Tongue (tissue), 2 donors: ENCODE measurements around the gene YPEL2. TPM values are rescaled to one million over a fixed set of nuclear protein-coding genes. Genes with fewer than 3 reads are reported as not detected.
"Not testable (repeated sequence)": the region's sequence is repeated elsewhere in the genome, so short reads cannot be mapped to it uniquely, and the experiment has no call there.

ENCODE experiments used
- DNase-seq: peaks from one replicate; pipeline ENCODE4 v3.0.0-alpha.2; 2015
- total RNA-seq: library from RNA; depleted of rRNA; stranded (reverse); fragments of >200 nt; gene quantifications from one replicate; pipeline ENCODE4 v1.2.3, GENCODE V29; 2014

Gene YPEL2, protein sequence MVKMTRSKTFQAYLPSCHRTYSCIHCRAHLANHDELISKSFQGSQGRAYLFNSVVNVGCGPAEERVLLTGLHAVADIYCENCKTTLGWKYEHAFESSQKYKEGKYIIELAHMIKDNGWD
- 39.3 TPM for total RNA-seq

DNA sequence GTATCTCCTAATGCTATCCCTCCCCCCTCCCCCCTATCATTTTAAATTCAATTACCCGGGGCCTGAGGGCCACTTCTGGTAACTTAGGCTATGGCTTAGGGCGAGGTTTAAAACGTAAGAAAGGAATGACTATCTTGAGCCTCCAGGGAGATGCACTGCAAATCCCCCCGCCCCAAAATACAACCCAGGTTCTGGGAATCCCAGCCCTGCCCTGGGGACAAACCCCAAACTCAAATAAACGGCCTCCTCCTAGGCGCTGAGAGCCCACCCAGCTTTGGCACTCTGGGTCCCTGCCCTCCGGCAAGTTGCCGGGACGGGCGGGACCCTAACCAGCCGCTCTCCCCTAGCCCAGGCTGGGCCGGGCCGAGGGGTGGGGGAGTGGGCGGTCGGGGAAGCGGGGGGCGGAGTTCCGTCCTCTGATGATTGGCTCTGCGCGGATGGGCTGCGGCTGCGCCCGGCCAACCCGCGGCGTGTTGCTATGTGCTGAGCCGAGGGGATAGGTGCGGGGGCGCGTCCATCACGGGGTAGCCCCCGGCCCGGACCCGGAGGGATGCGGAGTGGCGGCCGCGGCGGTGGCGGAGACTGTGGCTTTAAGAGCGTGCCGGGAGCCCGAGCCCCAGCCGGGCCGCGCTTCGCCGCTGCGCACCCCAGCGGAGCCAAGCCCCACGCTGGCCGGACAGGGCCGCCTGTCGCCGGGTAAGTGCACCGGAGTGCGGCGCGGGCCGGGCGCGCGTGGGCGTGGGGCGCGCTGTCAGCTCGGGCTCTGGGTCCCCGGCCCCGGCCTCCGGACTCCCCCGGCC lies at the start of gene YPEL2:
YPEL2 (plus strand) TSS at position 527 of the 800 bp plus-strand sequence. CDS start 21,755 bp downstream, outside the sequence.
- peak; percentile 98 for DNase-seq

DNA sequence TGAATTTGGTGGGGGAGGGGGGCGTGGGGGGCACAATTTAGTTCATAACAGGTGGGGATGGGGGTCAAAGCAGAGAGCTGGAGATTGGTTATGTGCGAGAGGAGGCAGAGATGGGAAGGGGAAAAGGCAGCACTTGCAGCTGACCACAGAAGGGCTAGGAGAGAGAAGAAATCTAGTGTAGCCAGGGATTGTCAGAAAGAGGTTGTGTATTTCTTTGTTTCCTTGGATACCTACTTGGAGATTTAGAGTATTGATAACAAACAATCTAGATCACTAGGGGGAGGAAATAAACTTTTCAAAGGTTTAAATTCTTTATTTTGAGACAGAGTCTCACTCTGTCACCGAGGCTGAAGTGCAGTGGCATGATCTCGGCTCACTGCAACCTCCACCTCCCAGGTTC lies 47.1 kb upstream of the YPEL2 start:
- peak; percentile 7 for DNase-seq

DNA sequence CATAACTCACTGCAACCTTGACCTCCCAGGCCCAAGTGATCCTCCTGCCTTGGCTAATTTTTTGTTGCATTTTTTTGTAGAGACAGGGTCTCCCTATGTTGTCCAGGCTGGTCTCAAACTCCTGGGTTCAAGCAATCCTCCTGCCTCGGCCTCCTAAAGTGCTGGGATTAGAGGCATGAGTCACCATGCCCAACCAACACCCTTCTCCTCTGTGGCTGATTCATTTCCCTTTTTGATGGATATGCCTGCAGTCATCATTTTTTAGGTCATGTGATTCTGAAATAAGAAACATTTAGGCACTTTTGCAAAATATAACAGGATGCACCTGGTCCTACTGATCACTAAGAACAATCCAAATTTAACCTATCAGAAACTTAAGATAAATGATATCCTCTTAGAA lies 44.0 kb upstream of the YPEL2 start:
- DNase-seq: no peak

DNA sequence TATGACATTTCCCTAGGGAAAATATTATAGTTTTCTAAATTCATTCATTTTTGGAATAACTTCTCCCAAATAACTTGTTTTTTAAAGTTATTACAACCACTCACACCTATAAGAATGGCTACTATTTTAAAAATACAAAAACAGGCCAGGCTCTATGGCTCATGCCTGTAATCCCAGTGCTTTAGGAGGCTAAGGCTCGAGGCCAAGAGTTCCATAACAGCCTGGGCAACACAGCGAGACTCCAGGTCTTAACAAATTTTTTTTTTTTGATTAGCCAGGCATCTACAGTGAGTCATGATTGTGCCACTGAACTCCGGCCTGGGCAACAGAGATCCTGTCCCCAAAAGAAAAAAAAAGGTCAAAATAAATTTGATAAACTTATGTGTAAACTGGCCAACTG lies 43.6 kb upstream of the YPEL2 start:
- no peak for DNase-seq

DNA sequence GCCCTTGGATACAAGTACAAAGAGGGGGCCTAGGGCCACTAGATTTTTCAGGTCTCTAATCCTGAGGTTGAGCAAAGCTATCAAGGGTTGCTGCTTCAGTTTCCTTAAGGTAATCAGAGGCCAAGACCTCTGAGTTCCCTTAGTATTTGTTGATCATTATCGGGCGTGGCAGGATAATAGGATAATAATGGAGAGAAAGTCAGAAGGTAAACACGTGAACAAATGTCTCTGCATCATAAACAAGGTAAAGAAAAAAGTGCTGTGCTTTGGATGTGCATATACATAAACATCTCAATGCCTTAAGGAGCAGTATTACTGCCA lies 41.5 kb upstream of the YPEL2 start:
- no peak for DNase-seq

DNA sequence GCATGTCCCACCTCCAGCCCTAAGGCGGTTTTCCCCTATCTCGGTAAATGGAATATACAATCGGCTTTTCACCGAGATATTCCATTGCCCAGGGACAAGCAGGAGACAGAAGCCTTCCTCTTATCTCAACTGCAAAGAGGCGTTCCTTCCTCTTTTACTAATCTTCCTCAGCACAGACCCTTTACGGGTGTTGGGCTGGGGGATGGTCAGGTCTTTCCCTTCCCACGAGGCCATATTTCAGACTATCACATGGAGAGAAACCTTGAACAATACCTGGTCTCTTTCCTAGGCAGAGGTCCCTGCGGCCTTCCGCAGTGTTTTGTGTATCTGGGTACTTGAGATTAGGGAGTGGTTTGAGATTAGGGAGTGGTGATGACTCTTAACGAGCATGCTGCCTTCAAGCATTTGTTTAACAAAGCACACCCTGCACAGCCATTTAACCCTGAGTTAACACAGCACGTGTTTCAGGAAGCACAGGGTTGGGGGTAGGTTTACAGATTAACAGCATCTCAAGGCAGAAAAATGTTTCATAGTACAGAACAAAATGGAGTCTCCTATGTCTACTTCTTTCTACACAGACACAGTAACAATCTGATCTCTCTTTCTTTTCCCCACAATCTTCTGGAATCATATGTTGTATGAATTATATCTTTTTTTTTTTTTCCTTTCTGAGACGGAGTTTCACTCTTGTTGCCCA lies 41.0 kb upstream of the YPEL2 start:
- not testable (repeated sequence) for DNase-seq

DNA sequence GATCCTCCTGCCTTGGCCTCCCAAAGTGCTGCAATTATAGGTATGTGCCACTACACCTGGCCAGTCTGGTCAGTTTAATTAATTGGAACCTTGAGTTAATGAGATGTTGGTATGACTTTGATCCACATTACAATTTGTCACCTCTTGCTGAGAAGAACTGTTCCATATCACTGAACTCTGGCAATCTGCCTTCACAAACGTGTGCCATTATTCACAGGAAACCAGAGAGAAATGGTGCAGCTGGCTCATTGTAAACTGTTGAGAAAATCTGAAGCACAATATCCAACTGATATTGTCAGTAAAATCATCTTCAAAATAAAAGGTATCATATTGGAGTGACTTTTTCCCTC lies 39.3 kb upstream of the YPEL2 start:
- DNase-seq: no peak

DNA sequence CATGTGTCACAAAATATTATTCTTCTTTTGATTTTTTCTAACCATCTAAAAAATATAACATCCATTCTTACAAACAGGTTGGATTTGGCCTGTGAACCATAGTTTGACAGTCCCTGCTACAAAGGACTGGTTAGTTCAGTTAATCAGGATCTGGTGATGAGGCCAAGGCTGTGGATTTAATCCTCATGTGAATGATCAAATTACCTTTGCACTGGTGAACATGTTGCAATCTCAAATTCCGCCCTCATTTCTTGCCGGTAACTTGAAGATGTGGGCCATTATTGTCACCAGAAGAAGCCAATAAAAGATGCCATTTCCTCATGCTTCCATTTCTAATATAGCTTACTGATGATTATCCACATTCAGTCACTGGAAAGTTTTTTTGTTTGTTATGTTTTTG lies 35.3 kb upstream of the YPEL2 start:
- DNase-seq: no peak

DNA sequence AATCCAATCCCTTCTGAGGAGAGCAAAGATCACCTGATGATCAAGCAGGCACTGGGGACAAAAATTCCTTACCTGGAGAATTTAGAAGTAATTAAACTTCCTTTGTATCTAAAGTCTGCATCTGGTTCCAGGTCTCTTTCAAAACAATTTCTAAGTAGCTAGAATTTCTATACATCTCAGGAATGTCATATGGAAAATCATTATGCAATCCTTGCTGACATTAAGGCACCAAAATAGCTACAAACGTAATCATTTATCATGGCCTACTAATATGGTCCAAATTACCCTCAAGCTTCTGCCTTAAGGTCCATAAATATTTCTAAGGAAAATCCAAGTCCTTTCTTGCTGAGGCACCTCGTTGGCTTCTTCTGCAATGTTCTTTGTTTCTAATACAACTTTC lies 32.9 kb upstream of the YPEL2 start:
- no peak for DNase-seq

DNA sequence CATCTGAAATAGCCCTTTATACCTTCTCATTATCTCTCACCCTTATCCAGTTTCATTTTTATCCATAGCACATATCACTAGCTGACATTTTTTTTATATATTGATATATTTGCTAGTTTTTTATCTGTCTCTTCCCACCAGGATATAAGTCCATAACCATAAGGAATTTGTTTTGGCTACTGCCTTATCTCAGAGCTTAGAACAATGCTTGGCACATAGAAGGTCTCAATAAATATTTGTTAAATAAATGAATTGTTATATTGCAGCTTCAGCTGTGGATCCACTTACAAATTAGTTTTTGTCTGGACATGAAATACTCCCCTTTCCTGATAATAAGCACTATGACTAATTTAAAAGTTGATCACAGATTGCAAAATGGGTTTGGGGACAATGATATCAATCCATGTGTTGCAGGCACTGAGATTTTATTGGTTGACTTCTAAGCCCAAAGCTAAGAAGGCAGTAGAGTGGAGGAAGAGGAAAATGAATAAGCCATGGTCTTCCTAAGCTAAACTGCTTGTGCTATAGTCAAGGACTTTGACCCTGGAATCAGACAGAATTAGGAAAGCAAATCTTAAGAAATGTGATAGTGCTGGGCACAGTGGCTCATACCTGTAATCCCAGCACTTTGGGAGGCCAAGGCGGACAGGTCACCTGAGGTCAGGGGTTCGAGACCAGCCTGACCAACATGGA lies 31.9 kb upstream of the YPEL2 start:
- no peak for DNase-seq

DNA sequence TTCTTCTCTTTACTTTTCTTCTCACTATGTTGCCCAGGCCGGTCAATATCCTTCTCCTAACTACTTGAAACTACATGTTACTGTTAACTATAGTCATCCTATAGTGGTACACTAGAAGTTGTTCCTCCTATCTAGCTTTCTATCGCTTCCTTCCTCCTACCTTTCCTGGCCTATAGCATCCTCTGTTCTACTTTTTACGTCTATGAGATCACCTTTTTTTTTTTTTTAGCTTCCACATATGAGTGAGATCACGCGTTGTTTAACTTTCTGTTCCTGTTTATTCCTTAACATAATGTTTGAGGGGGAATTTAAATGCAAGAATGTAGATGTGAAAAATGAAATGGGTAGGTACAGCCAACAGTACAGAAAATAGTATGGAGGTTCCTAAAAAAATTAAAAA lies 30.5 kb upstream of the YPEL2 start:
- no peak for DNase-seq

DNA sequence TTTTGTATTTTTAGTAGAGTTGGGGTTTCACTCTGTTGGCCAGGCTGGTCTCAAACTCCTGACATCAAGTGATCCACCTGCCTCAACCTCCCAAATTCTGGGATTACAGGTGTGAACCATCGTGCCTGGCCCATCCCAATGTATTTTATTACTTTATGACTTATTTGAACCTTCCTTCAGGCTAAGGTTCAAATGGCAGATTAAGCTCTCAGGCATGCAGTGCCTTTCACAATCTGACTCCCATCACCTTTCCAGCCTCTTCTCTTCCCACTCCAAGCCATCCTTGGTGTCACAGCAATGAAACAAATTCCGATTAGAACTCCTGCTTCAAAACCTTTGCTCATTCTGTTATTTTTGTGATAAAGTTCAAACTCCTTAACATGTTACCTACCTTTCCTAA lies 26.6 kb upstream of the YPEL2 start:
- no peak for DNase-seq

DNA sequence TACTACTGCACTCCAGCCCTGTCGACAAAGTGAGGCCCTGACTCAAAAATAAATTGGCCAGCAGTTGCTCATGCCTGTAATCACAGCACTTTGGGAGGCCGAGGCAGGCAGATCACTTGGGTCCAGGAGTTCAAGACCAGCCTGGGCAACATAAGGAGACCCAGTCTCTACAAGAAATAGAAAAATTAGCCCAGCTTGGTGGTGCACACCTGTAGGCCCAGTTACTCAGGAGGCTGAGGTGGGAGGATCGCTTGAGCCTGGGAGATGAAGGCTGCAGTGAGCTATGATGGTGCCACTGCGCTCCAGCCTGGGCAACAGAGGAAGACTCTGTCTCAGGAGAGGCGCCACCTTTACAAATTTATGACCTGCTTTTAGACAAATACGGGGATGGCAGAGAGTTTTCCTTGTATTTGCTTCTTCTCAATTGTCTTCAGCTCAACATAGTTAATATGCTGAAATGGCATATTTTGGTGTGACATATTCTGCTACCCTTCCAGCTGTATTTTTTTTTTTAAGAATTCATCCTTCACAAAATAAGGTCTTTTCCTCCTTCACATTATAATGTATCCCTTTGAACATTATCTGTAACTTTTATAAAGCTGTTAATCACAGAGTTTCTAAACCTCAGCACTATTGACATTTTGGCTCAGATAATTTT lies 21.1 kb upstream of the YPEL2 start:
- DNase-seq: no peak

DNA sequence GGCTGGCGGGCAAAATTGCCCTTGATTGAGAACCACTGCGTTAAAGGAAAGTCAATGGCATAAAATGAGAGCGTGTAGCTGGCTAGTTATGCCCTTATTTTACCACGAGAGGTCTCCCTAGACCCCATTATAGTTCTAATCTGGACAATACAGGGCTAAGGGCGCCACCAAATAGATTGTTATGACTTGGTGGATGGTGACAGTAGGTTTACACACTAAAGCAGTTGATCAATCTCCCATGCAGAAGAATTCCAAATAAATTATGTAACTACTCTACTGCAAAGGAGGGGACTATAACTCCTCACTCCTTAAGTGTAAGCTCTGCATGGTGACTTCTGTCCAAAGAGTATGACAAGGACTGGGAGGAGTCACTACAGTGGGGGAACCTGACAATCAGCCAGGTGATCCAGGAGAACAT lies 20.4 kb upstream of the YPEL2 start:
- peak; percentile 81 for DNase-seq

DNA sequence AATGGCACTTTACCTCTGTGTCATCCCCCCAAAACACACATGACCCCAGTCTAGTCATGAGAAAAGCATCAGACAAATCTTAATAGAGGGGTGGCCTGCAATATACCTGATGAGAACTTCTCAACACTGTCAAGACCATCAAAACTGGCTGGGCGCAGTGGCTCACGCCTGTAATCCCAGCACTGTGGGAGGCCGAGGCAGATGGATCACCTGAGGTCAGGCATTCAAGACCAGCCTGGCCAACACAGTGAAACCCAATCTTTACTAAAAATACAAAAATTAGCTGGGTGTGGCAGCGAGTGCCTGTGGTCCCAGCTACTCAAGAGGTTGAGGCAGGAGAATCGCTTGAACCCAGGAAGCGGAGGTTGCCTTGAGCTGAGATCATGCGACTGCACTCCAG lies 19.9 kb upstream of the YPEL2 start:
- DNase-seq: not testable (repeated sequence)

DNA sequence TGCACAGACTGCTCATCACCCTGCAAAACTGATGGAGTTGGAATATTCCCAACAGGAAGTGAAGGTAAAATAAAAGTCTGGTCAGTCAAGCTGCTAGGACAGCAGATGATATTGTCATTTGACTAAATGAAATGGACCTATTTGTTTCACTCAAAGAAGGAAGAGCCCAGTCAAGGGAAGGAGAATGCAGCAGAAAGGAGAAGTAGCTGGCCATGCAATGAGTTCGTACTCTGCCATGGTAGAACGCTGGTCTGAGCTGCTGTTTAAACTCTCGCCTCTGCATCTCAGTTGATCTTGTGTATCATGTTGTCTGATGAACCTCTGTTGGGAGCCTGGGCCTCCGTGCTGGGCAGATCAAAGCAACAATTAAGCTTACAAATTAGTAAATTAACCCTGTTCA lies 15.6 kb upstream of the YPEL2 start:
- no peak for DNase-seq

DNA sequence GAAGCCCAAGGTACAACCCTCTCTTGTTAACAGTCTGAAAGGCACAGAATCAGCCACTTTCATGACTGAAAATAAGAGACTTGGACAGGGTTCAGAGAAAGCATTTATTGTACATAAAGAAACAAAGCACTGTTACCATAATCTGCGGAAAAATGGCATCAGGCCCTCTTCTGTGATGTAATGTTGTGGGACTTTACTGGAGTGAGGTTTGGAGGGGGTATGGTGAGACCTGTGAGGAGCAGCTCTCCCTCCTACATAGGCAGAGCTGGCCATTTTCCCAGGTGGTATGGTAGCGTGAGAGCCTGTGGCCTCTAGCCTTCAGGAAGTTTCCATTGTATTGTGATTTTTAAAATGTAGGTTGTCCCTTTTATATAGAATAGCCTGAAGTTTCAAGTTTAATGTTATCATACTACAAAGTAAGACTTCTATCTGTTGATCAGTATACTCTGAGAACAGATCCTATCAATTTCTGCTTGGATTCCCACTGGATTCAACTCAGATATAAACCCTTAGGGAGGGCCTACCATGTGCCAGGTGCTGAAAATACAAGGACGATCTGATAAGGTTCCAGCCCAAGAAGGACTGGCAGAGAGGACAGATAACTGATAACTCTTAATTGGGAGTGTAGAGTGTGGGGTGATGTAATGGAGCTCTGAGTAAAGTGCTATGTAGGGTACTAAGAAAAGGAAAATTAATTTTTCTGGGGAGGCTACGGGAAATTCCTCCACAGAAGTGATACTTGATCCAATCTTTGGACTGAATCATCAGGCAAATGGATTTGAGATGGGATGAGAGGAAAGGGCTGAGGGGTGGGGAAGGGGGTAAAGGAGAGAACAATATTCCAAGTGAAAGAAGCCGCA lies 4.1 kb upstream of the YPEL2 start:
- DNase-seq: no peak

DNA sequence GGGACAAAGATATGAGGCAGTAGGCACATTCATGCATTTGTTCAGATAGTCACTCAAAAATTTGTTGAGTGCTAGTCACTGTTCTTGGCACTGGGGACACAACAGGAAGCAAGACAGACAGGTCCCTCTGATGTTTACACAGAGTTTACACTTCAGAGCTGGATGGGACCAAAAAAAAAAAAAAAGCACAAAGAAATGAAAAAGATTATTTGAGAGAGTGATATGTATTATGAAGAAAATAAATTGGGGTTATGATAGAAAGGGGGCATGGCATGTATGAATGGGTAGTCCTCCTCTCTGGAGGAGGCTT lies 3.5 kb upstream of the YPEL2 start:
- DNase-seq: no peak

DNA sequence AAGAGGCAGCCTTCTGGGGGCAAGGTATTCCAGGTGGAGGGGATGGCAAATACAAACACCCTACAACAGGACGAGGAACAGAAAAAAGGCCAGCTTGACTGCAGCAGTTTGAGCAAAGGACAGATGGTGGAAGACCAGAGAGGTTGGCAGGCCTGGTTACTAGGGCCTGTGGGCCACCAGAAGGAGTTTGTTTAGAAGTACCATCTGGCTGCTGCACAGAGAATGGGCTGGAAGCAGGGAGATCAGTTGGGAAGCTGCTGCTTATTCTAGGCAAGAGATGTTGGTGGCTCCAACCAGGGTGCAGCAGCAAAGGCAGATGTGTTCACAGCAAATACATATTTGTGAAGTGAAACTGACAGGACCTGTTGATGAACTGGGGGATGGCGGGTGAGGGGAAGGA lies 2.9 kb upstream of the YPEL2 start:
- no peak for DNase-seq

DNA sequence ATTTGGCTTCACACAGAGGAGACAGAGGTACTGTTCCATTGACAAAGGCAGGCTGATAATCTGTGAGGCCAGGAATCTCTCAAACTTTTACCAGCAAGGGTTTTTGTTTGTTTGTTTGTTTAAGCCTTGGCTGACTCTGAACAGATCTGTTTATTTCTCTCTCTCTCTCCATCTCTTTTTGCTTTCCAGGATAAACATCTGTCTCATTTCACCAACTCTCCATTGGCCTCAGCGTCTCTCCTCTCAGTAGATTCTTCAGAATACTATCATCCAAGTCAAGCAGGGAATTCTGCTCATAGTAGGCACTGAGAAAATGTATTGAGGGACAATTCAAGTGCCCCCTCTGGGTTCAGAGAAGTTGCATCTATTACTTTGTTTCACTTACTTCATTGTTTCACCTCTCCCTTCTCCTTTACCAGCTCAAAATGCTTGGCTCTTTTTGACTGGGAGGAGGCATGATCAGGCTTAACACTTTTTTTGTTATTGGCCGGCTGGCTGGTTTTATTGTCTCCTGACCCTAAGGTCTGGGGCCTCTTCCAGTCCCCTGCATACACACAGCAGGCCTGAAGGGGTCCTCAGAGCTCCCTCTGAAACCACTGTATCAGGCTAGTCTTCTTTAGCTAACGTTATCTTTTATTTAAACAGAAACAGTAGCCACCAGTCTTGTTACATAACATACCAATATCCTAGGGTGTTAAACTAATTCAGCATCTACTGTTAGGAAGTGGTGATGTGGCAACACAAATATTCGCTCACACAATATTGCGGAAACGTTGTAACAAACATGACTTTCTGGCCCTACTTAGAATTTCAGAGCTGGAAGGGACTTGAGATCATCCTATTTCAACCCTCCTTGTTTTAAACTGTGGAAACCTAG lies 2.0 kb upstream of the YPEL2 start:
- peak; percentile 70 for DNase-seq
